Stomach (tissue), 9 donors: Measurements from ENCODE around the gene VMP1. TPM values are rescaled to one million over a fixed set of nuclear protein-coding genes. Genes with fewer than 3 reads are reported as not detected.
"Not testable (repeated sequence)": the region's sequence is repeated elsewhere in the genome, so short reads cannot be mapped to it uniquely, and the experiment has no call there.

Experiments used
- DNase-seq, 2 donors: peaks; one replicate each; pipeline versions ENCODE4 v3.0.0 to v3.0.0-alpha.2; 2013 to 2019
- H3K27ac ChIP-seq, 5 donors: fragments of 200-600 bp in 4 of 5; sonication (generic) in 4 of 5; one replicate each; pipeline ENCODE4 v1.5.1; 2013 to 2019; ENCODE audit warnings: mild to moderate bottlenecking in 1 of 5, moderate library complexity in 1 of 5
- H3K27me3 ChIP-seq, 3 donors: fragments of 200-600 bp; sonication (generic); one replicate each; pipeline ENCODE4 v1.5.1; 2017 to 2019; ENCODE audit warnings: mixed run types in 1 of 3
- H3K36me3 ChIP-seq, 4 donors: fragments of 200-600 bp; sonication (generic); 1 replicate in 3 of 4; 2 replicates in 1 of 4; pipeline ENCODE4 v1.5.1; 2016 to 2019
- H3K4me1 ChIP-seq, 4 donors: fragments of 200-600 bp; sonication (generic); one replicate each; pipeline ENCODE4 v1.5.1; 2016 to 2019
- H3K4me3 ChIP-seq, 4 donors: fragments of 200-600 bp; sonication (generic) in 3 of 4; one replicate each; pipeline ENCODE4 v1.5.1; 2016 to 2019; ENCODE audit warnings: mild to moderate bottlenecking in 1 of 4
- H3K9me3 ChIP-seq, 4 donors: fragments of 200-600 bp; sonication (generic); one replicate each; pipeline ENCODE4 v1.5.1; 2016 to 2019
- EP300 ChIP-seq: sonication (generic); formaldehyde crosslinking; IDR thresholded peaks from one replicate; pipeline ENCODE4 v1.6.1; 2017; ENCODE audit warnings: antibody characterized with exemption
- POLR2A ChIP-seq, 4 donors: fragments of 450-650 bp; IDR thresholded peaks; one replicate each; pipeline ENCODE4 v1.6.1; 2016; ENCODE audit warnings: antibody characterized with exemption in 4 of 4, control low read depth in 2 of 4, mild to moderate bottlenecking in 1 of 4, moderate library complexity in 1 of 4
- POLR2AphosphoS5 ChIP-seq, 3 donors: sonication (generic); formaldehyde crosslinking; IDR thresholded peaks; one replicate each; pipeline ENCODE4 v1.6.1; 2016; ENCODE audit warnings: antibody characterized with exemption in 3 of 3
- WGBS, 5 donors: extraction: QIAGEN DNeasy Blood & Tissue Kit in 3 of 5; methylation state at CpG; one replicate each; pipeline versions ENCODE4 v1.1.5 to v1.1.7; 2013 to 2018; 5-methylcytosine and 5-hydroxymethylcytosine counted together
- intact Hi-C: fragments of 100-400 bp; cut with DNase I; formaldehyde crosslinking; loops from one replicate; pipeline ENCODE4 v1.15.1; 2023; ENCODE audit warnings: low total_unique reads
- polyA plus RNA-seq, 3 donors: library from polyadenylated mRNA; stranded (reverse); fragments of 200-250 nt; gene quantifications; one replicate each; pipeline ENCODE4 v1.2.3, GENCODE V29; 2013
- total RNA-seq, 5 donors: library from RNA; depleted of rRNA; stranded (reverse); fragments of >200 nt; gene quantifications; one replicate each; pipeline versions ENCODE4 v1.1.0 to v1.2.3, GENCODE V29; 2014 to 2016
- TF ChIP-seq, protein P1 (sequence below), 7 experiments: fragments of 450-650 bp in 4 of 7; fragments of 200-600 bp in 3 of 7; sonication (generic) in 3 of 7; IDR thresholded peaks; one replicate each; pipeline ENCODE4 v1.5.1; 2016 to 2019; ENCODE audit warnings: antibody characterized with exemption in 7 of 7, control low read depth in 2 of 7, mild to moderate bottlenecking in 1 of 7
- donor health status: healthy with polysubstance abuse.
- donor health status: Bipolar disorder and iron deficiency.
- donor health status: healthy.

The VMP1 gene
- total and polyA plus RNA-seq, 8 donors: 24.4 to 562 (median 155) TPM

DNA sequence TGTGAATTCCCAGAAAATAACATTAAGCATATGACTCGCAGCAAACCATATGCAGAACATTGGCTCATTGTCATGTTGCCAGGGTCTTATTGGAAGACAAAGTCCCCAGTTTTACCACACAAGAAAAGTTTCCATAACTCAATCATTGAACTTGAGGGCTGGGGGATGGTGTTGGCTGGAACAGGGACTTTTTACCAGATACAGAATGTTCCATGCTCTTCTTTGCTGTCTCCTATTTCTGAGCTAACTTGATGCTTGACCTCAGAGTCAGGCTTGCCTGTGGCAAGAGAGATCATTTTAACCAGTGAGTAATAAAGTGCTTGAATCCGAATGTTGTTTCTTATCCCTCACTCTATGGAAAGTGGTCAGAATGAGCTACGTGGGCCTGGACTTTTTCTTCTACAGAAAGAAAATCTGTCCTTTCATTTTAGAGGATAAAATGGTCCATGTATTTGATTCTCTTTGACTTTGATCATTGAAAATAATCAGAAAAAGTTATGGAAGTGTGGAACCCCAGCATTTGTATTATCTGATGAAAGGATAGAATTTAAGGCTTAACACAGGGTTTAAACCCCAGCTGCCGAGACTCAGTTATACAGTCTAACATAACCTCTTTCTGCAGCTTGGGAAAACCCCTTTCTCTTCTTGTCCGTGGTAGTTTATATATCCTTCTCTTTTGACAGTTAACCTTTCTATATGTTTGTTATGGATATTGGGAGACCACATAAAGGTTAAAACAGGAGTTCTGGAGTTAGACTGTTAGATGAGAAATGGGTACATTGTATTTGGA, 118.3 kb downstream of the VMP1 start:
- Histone ChIP-seq H3K27me3 (no peaks in the 10 kb centered on the region), H3K9me3 (no peaks in the 10 kb centered on the region), H3K36me3 (peaks cover 0 to 22% (median 13%) of the 10 kb centered on the region in 4 donors), H3K4me1 (peaks cover 42 to 59% (median 50%) of the 10 kb centered on the region in 4 donors), H3K4me3 (no peak overlapping the region), H3K27ac (peak overlapping the region in 4 of 5 donors; percentile 82 to 87 (median 84))
- TF ChIP-seq EP300 (peak; percentile 78), POLR2AphosphoS5 (IDR thresholded peaks at IDR 0.05) (peak; percentile 43 to 85 (median 56))
- TF ChIP-seq, protein P1, sequence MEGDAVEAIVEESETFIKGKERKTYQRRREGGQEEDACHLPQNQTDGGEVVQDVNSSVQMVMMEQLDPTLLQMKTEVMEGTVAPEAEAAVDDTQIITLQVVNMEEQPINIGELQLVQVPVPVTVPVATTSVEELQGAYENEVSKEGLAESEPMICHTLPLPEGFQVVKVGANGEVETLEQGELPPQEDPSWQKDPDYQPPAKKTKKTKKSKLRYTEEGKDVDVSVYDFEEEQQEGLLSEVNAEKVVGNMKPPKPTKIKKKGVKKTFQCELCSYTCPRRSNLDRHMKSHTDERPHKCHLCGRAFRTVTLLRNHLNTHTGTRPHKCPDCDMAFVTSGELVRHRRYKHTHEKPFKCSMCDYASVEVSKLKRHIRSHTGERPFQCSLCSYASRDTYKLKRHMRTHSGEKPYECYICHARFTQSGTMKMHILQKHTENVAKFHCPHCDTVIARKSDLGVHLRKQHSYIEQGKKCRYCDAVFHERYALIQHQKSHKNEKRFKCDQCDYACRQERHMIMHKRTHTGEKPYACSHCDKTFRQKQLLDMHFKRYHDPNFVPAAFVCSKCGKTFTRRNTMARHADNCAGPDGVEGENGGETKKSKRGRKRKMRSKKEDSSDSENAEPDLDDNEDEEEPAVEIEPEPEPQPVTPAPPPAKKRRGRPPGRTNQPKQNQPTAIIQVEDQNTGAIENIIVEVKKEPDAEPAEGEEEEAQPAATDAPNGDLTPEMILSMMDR (IDR thresholded peaks at IDR 0.05): no peak
- DNase-seq: peak in 1 of 2 donors; percentile 70
- WGBS, 5 donors: 60 to 69% (median 65%) methylated on average over 5 of the region's 5 CpGs
- intact Hi-C loops: no loop called here

DNA sequence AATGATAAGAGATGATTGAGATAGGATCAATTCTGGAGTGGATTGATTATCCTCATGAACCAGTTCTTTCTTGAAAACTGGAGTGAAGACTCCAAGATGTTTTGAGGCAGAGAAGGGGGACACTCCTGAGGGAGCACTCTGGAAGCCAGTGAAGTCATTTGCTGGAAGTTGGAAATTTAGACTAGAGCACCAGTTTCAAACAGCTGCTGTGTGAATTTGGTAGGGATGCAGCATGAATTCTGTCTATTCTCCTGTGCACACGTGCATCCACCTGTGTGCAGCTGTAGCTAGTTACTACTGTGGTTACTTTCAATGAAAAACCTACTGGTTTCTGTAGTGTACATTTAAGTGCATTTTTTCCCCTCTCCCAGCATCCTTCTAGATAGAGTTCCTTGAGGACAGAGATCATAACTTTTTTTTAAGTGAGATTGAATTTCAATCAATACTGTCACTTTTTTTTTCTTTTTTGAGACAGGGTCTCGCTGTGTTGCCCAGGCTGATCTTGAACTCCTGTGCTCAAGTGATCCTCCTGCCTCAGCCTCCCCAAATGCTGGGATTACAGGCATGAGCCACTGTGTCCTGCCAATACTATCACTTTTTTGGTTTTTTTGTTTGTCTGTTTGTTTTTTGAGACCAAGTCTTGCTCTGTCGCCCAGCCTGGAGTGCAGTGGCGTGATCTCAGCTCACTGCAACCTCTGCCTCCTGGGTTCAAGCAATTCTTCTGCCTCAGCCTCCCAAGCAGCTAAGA, 119.4 kb downstream of the VMP1 start:
- TF ChIP-seq POLR2AphosphoS5 (IDR thresholded peaks at IDR 0.05) (no peak), POLR2A (IDR thresholded peaks at IDR 0.05) (no peak), EP300 (no peak)
- TF ChIP-seq, protein P1 (IDR thresholded peaks at IDR 0.05): no peak
- Histone ChIP-seq H3K27ac (peak overlapping the region; percentile 71 to 87 (median 84)), H3K9me3 (no peaks in the 10 kb centered on the region), H3K4me3 (no peak overlapping the region), H3K36me3 (peaks cover 0 to 13% (median 5%) of the 10 kb centered on the region in 4 donors), H3K4me1 (peaks cover 42 to 70% (median 59%) of the 10 kb centered on the region in 4 donors), H3K27me3 (no peaks in the 10 kb centered on the region)
- WGBS, 5 donors: 83 to 95% (median 91%) methylated on average over 4 of the region's 4 CpGs
- intact Hi-C loops: no loop called here
- DNase-seq: no peak

DNA sequence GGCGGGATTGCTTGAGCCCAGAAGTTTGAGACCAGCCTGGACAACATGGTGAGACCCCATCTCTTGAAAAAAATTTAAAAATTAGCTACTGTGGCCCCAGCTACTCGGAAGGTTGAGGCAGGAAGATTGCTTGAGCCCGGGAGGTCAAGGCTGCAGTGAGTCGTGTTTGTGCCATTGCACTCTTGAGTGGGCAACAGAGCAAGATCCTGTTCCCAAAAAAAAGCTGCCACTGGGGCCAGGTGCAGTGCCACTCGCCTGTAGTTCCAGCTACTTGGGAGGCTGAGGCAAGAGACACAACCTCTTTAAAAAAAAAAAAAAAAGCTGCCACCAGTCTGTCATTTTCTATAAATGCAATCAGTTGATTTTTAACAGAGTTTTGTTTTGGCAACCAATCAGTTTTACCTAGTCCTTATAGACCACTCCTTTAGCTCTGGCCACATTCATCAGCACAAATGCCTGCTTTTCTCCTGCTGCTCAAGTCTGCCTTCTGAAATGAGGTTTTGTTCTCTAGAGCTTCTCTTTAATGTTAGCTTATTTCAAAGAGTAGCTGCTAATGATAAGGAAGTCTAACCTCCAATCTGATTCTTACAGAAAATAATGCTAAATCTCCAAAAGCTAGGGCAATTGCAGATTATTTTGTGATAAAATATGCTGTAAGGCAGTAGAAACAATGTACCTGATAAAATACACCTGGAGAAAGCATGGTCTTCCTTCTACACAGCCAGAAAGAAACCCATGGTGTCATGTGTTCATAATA, 120.4 kb downstream of the VMP1 start:
- Histone ChIP-seq H3K9me3 (no peaks in the 10 kb centered on the region), H3K4me1 (peaks cover 42 to 79% (median 59%) of the 10 kb centered on the region in 4 donors), H3K27ac (peak overlapping the region; percentile 71 to 87 (median 84)), H3K4me3 (peak overlapping the region in 1 of 4 donors; percentile 20), H3K27me3 (no peaks in the 10 kb centered on the region), H3K36me3 (peaks cover 0 to 3% (median under 1%) of the 10 kb centered on the region in 4 donors)
- intact Hi-C loops: no loop called here
- no peak for TF ChIP-seq POLR2AphosphoS5 (IDR thresholded peaks at IDR 0.05)
- no peak for TF ChIP-seq EP300
- TF ChIP-seq, protein P1 (IDR thresholded peaks at IDR 0.05): no peak
- no peak for TF ChIP-seq POLR2A (IDR thresholded peaks at IDR 0.05)
- DNase-seq: peak in 1 of 2 donors; percentile 34
- WGBS, 5 donors: 57 to 71% (median 63%) methylated on average over 5 of the region's 5 CpGs

DNA sequence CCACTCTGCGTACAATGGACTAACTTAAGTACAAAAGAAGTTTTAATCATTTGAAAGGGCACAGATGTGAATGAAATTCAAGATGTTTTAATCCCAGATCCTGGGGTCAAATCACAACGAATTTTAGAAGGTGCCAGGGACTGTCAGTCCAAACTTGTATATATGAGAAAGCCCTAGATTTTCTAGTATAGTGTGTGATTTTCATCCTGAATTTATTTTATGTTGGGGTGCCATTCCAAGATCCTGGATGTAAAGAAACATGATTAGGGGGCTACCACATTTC, 121.0 kb downstream of the VMP1 start:
- H3K27ac ChIP-seq: peak overlapping the region in 4 of 5 donors; percentile 82 to 87 (median 84)
- H3K4me3 ChIP-seq: peak overlapping the region in 1 of 4 donors; percentile 20
- H3K36me3 ChIP-seq: no peaks in the 10 kb centered on the region
- DNase-seq: no peak
- intact Hi-C loops: no loop called here
- TF ChIP-seq, protein P1 (IDR thresholded peaks at IDR 0.05): no peak
- no peak for TF ChIP-seq POLR2A (IDR thresholded peaks at IDR 0.05)
- no peak for TF ChIP-seq POLR2AphosphoS5 (IDR thresholded peaks at IDR 0.05)
- TF ChIP-seq EP300: no peak
- no peaks in the 10 kb centered on the region for H3K27me3 ChIP-seq
- peaks cover 42 to 83% (median 59%) of the 10 kb centered on the region in 4 donors for H3K4me1 ChIP-seq
- no peaks in the 10 kb centered on the region for H3K9me3 ChIP-seq
- WGBS, 5 donors: 32 to 60% (median 41%) methylated on average over 2 of the region's 2 CpGs

DNA sequence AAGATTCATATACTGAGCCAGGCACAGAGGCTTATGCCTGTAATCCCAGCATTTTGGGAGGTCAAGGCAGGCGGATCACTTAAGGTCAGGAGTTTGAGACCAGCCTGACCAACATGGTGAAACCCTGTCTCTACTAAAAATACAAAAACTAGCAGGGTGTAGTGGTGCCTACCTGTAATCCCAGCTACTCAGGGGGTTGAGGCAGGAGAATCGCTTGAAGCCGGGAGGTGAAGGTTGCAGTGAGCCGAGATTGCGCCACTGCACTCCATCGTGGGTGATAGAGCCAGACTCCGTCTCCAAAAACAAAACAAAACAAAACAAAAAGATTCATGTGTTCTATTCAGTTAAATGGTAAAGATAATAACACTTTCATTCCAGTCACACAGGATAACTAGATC, 121.4 kb downstream of the VMP1 start:
- 25 to 38% (median 34%) methylated on average over 7 of the region's 7 CpGs for WGBS, 5 donors
- DNase-seq, intact Hi-C loops, H3K27me3 ChIP-seq, H3K36me3 ChIP-seq, H3K9me3 ChIP-seq: not testable (repeated sequence)
- H3K4me1 ChIP-seq: peaks cover 42 to 86% (median 59%) of the 10 kb centered on the region in 4 donors
- peak overlapping the region in 1 of 4 donors; percentile 20 for H3K4me3 ChIP-seq
- peak overlapping the region; percentile 55 to 87 (median 84) for H3K27ac ChIP-seq
